Measurements from ENCODE around the gene CCDC71. TPM values are rescaled to one million over a fixed set of nuclear protein-coding genes. Genes with fewer than 3 reads are reported as not detected.

Gene CCDC71
- total and polyA plus RNA-seq, 2 of the 13 experiments (the other 11 are each of a cell fraction or from before 2014, with no cell fraction given), result 9.7 to 14.3 TPM

- peak; percentile 46 for ATAC-seq
- Histone ChIP-seq H3K9me3 (ENCODE audit: low read length) (no peaks in the 10 kb centered on the region), H2AFZ (ENCODE audit: low read length) (peak overlapping the region; percentile 35), H3K79me2 (ENCODE audit: insufficient read depth, low read length) (peaks cover 16% of the 10 kb centered on the region), H3K27ac (ENCODE audit: extremely low read length, insufficient read depth, low read length) (peak overlapping the region; percentile 67), H3K4me1 (ENCODE audit: insufficient read depth, low read length) (peaks cover 51% of the 10 kb centered on the region), H4K20me1 (ENCODE audit: insufficient read depth, low read length) (no peaks in the 10 kb centered on the region), H3K4me2 (ENCODE audit: low read depth, low read length) (peak overlapping the region; percentile 93), H3K4me3 (replicated peaks in 1 of 3; ENCODE audit: insufficient read depth in 1 of 3, low read depth in 2 of 3, low read length in 3 of 3) (peak overlapping the region; percentile 87 to 90 (median 88)), H3K36me3 (replicated peaks in 1 of 2; ENCODE audit: control insufficient read depth in 1 of 2, insufficient read depth in 2 of 2, low read length in 2 of 2) (peaks cover 5 to 20% of the 10 kb centered on the region in 2 experiments; a peak in 4 of 5 replicates), H3K9ac (ENCODE audit: insufficient read depth, low read depth, low read length) (peak overlapping the region; percentile 86), H3K27me3 (ENCODE audit: control insufficient read depth in 1 of 2, insufficient read depth in 2 of 2, low read length in 2 of 2) (no peaks in the 10 kb centered on the region; a peak in 1 of 5 replicates)
- in situ Hi-C loops (cut with HindIII; ENCODE audit: extremely low pct_ligation_motif_present, low pct_unique_long_range_greater_than_20kb), result loop anchor here (25.0 kb wide), 1 partner anchor 270 kb away; the partner anchor contains the start of gene NICN1
- peak; percentile 65 for DNase-seq (ENCODE audit: low spot score)
- intact Hi-C loops (cut with micrococcal nuclease; ENCODE audit: unreplicated experiment), result no loop called here
- ChIA-PET POLR2A (interaction anchor here (1.0 to 1.1 kb wide), 2 partner anchors 73 to 147 kb away, joined by 3 read pairs; partner anchors contain the start of gene QRICH1), CTCF (ENCODE audit: low intra/inter-chr PET ratio, low total read pairs) (no interaction called here)
- 15% methylated on average over 3 of the region's 6 CpGs for WGBS (ENCODE audit: low lambda C conversion rate)
- TSS peak; percentile 64 for BruUV-seq (replicated peaks)
- peak; percentile 81 for FAIRE-seq
- TF ChIP-seq GLI4 (CRISPR knock-in tag; IDR thresholded peaks at IDR 0.05; ENCODE audit: borderline replicate concordance) (no peak), FIP1L1 (IDR thresholded peaks at IDR 0.05; ENCODE audit: borderline replicate concordance, insufficient read depth, low read depth, low read length) (no peak), THAP11 (CRISPR knock-in tag; IDR thresholded peaks at IDR 0.05) (0 out of 2 replicates have a peak, but pooled peaks have one; percentile 23), CSRNP2 (CRISPR knock-in tag; conservative IDR thresholded peaks at IDR 0.05; ENCODE audit: low read depth) (no peak), CEBPG (CRISPR knock-in tag; IDR thresholded peaks at IDR 0.05) (peak; percentile 61), KMT2A (CRISPR knock-in tag; IDR thresholded peaks at IDR 0.05) (no peak), ZNF775 (CRISPR knock-in tag; IDR thresholded peaks at IDR 0.05; ENCODE audit: borderline replicate concordance) (no peak), ZSCAN5A (CRISPR knock-in tag; IDR thresholded peaks at IDR 0.05; ENCODE audit: borderline replicate concordance) (no peak), GPBP1L1 (CRISPR knock-in tag; IDR thresholded peaks at IDR 0.05) (no peak), UBTF (CRISPR knock-in tag; IDR thresholded peaks at IDR 0.05) (peak; percentile 17; the same call in 1 of the 2 replicates), ZNF761 (CRISPR knock-in tag; conservative IDR thresholded peaks at IDR 0.05) (no peak), THAP9 (CRISPR knock-in tag; IDR thresholded peaks at IDR 0.05; ENCODE audit: borderline replicate concordance) (no peak; the same call in 1 of the 2 replicates)
Observed at GRCh38 chr3:49166752-49167556, 823 bp upstream of the CCDC71 start.

All from HepG2 (cell line).